ENCODE results near the gene COBL. TPM values are rescaled to one million over a fixed set of nuclear protein-coding genes. Genes with fewer than 3 reads are reported as not detected.

The COBL gene
- total RNA-seq, 4 donors from 2014 or later, result 62.4 to 114 (median 72.2) TPM

DNA sequence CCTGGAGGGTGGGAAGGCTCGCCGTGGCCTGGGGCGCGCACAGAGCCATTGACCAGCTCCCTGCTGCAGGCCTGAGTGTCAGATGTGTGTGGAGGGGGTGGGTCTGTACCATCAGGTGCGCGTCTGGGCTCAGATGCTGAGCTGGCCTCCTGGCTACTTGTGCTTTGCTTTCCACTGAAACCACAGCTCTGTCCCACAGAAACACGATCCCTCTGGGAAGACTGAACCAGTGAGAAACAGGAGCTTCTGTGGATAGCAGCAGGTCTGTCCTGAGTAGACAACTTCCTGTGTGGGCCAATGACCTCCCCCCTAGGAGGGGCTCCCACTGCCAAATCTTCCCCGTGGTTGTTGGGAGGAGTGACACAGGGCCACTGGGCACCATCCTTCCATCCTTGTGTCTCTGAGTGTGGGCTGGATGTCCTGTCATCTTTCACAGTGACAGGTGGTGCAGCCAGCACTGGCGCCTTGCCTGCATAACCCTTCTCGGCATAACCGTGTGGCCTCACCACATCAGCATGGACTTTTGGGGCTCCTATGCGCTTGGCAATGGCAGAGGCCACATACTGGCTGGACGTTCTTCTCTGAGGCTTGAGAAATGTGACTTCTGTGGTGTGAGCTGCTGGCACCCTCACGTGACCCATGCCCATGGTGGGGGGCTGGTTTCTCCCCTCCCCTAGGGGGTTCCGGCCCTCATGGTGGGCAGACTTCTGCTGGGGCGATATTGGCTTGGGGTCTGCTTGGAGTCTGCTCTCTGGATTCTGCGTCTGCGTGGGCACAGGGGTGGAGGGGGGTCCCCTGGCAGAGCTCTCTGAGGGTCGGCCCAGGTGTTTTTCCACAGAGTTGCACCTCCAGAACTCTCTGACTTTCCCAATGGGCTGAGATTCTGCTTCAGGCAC, 288.4 kb downstream of the COBL start:
- intact Hi-C loops (cut with DNase I; ENCODE audit: low total_unique reads), result no loop called here
- no peaks in the 10 kb centered on the region for H3K36me3 ChIP-seq
- H3K4me3 ChIP-seq, result no peak overlapping the region
- no peak for DNase-seq
- TF ChIP-seq EP300 (IDR thresholded peaks at IDR 0.05; ENCODE audit: low read depth), result no peak
- no peaks in the 10 kb centered on the region for H3K4me1 ChIP-seq
- 80 to 91% methylated on average over 1 to 19 of the region's 19 CpGs for WGBS, 2 donors (ENCODE audit: low coverage in 1 of 2)
- H3K27me3 ChIP-seq, result no peaks in the 10 kb centered on the region
- in situ Hi-C loops (cut with MboI; ENCODE audit: low pct_ligation_motif_present in 1 of 4, low pct_unique_long_range_greater_than_20kb in 1 of 4, low sequenced_read_pairs in 3 of 4), result no loop called here
- H3K9me3 ChIP-seq, result no peaks in the 10 kb centered on the region
- no peak overlapping the region for H3K27ac ChIP-seq

DNA sequence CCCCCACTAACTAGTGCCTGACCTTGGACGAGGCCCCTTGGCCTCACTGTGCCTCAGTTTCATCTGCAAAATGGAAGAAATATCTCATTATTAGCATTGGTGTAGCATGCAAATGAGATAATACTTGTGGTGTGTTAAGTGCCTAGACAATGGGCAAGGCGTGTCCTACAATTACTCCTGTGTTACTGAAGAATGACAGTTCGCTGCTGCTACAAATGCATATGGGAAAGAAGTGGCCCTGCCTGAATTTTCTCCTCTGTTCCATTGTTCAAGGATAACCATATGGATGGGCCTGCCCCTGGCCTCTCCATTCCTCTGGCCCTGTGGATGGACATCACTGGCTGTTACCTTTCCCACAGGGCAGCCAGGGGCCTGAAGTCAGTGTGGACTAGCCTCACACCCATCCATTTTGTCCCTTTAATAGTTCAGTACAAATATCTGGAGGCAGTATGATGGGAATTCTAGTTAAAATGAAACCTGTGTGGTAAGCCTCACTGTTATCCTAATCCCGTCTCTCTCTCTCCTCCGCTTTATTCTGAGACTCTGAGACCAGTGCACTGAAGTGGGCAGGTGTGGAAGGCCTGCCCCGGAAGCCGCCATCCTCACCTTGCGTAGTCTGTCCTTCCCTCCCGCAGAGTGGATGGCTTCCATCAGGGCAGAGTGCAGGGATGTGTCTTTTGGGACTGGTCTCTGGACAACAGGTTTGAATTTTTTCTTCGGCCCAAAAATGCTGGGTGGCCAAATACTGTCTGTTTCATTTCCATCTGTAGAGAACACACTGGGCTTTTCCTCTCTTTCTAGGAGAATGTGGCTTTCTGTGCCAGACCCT, 289.3 kb downstream of the COBL start:
- no peaks in the 10 kb centered on the region for H3K36me3 ChIP-seq
- no peaks in the 10 kb centered on the region for H3K27me3 ChIP-seq
- intact Hi-C loops (cut with DNase I; ENCODE audit: low total_unique reads) (no loop called here), in situ Hi-C loops (cut with MboI; ENCODE audit: low pct_ligation_motif_present in 1 of 4, low pct_unique_long_range_greater_than_20kb in 1 of 4, low sequenced_read_pairs in 3 of 4) (no loop called here)
- no peaks in the 10 kb centered on the region for H3K4me1 ChIP-seq
- 87 to 100% methylated on average over 2 to 10 of the region's 10 CpGs for WGBS, 2 donors (ENCODE audit: low coverage in 1 of 2)
- no peak for DNase-seq
- no peak overlapping the region for H3K27ac ChIP-seq
- TF ChIP-seq, protein P1, sequence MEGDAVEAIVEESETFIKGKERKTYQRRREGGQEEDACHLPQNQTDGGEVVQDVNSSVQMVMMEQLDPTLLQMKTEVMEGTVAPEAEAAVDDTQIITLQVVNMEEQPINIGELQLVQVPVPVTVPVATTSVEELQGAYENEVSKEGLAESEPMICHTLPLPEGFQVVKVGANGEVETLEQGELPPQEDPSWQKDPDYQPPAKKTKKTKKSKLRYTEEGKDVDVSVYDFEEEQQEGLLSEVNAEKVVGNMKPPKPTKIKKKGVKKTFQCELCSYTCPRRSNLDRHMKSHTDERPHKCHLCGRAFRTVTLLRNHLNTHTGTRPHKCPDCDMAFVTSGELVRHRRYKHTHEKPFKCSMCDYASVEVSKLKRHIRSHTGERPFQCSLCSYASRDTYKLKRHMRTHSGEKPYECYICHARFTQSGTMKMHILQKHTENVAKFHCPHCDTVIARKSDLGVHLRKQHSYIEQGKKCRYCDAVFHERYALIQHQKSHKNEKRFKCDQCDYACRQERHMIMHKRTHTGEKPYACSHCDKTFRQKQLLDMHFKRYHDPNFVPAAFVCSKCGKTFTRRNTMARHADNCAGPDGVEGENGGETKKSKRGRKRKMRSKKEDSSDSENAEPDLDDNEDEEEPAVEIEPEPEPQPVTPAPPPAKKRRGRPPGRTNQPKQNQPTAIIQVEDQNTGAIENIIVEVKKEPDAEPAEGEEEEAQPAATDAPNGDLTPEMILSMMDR (IDR thresholded peaks at IDR 0.05), result no peak
- TF ChIP-seq POLR2A (IDR thresholded peaks at IDR 0.05) (no peak), POLR2AphosphoS5 (IDR thresholded peaks at IDR 0.05) (no peak), EP300 (IDR thresholded peaks at IDR 0.05; ENCODE audit: low read depth) (no peak)
- H3K9me3 ChIP-seq, result no peaks in the 10 kb centered on the region
- no peak overlapping the region for H3K4me3 ChIP-seq

DNA sequence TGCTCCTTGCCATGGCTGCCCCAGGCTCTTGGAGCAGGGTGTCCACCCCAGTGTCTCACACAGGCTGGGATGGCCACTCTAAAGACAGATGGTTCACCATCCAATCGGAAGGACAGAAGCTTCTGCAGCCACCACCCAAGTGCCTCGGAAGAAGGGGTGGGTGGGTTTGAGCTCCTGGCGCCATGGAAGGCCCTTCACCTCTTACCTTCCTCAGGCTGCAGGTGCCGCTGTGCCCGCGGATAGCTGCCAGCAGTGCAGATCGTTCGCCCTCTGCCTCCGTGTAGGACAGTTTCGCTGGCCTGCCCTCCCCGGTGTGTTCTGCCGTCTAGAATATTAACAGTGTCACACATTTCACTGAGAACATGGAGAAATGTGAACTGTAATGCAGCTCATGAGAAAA, 290.3 kb downstream of the COBL start:
- 95 to 100% methylated on average over 3 to 7 of the region's 12 CpGs for WGBS, 2 donors (ENCODE audit: low coverage in 1 of 2)
- TF ChIP-seq EP300 (IDR thresholded peaks at IDR 0.05; ENCODE audit: low read depth) (no peak), POLR2AphosphoS5 (IDR thresholded peaks at IDR 0.05) (no peak)
- TF ChIP-seq, protein P1 (IDR thresholded peaks at IDR 0.05), result no peak
- Histone ChIP-seq H3K4me3 (no peak overlapping the region), H3K27ac (no peak overlapping the region), H3K4me1 (no peaks in the 10 kb centered on the region), H3K36me3 (no peaks in the 10 kb centered on the region), H3K27me3 (no peaks in the 10 kb centered on the region), H3K9me3 (no peaks in the 10 kb centered on the region)
- in situ Hi-C loops (cut with MboI; ENCODE audit: low pct_ligation_motif_present in 1 of 4, low pct_unique_long_range_greater_than_20kb in 1 of 4, low sequenced_read_pairs in 3 of 4) (no loop called here), intact Hi-C loops (cut with DNase I; ENCODE audit: low total_unique reads) (no loop called here)
- no peak for DNase-seq

DNA sequence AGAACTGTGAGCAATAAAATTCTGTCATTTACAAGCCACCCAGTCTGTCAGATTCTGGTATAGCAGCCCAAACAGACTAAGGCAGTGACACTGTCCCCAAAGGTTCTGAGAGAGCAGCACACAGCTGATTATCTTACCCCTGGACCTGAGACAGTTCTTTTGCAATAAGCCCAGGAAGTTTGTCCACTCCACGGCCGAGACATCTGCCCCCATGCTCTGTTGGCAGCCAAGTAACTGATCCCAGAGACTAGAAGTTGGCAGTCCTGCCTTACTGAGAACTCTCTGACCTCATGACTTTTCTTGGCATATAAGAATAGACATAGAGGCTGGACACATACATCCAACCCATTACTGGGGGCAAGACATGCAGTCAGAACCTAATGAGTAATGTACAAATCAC, 290.9 kb downstream of the COBL start:
- Histone ChIP-seq H3K4me1 (no peaks in the 10 kb centered on the region), H3K27ac (no peak overlapping the region), H3K9me3 (no peaks in the 10 kb centered on the region), H3K4me3 (no peak overlapping the region), H3K27me3 (no peaks in the 10 kb centered on the region), H3K36me3 (no peaks in the 10 kb centered on the region)
- in situ Hi-C loops (cut with MboI; ENCODE audit: low pct_ligation_motif_present in 1 of 4, low pct_unique_long_range_greater_than_20kb in 1 of 4, low sequenced_read_pairs in 3 of 4) (no loop called here), intact Hi-C loops (cut with DNase I; ENCODE audit: low total_unique reads) (no loop called here)
- TF ChIP-seq, protein P1 (IDR thresholded peaks at IDR 0.05), result no peak
- no peak for TF ChIP-seq POLR2A (IDR thresholded peaks at IDR 0.05)
- TF ChIP-seq POLR2AphosphoS5 (IDR thresholded peaks at IDR 0.05), result no peak
- DNase-seq, result no peak
- whole genome bisulfite sequencing, 2 donors (ENCODE audit: low coverage in 1 of 2), result 62% methylated on average over 2 of the region's 2 CpGs; no CpG with 5 or more reads in 1 of the 2 donors

Data from transverse colon (tissue), 4 donors.